ENCODE results near the gene ZNF683.
A peak's percentile ranks its signal among the peaks of the same experiment; 100 is the strongest.

ZNF683 gene

GRCh38 chr1:26408604-26409003 is 36.1 kb upstream of the ZNF683 start:
- peak; percentile 42 to 66 (median 59) for DNase-seq
- H3K4me3 ChIP-seq (ENCODE audit: insufficient read depth, low read depth, low read length, poor library complexity, severe bottlenecking): no peak overlapping the region
- H3K9me3 ChIP-seq (ENCODE audit: control insufficient read depth, low read length): no peaks in the 10 kb centered on the region
- H3K27ac ChIP-seq (ENCODE audit: insufficient read depth, low read length, poor library complexity, severe bottlenecking): no peak overlapping the region
- H3K4me1 ChIP-seq (ENCODE audit: control insufficient read depth, insufficient read depth, low read length, poor library complexity, severe bottlenecking): peaks cover 20% of the 10 kb centered on the region
- H3K27me3 ChIP-seq (replicated peaks; ENCODE audit: control insufficient read depth, insufficient read depth, low read length, poor library complexity, severe bottlenecking): peaks cover 27% of the 10 kb centered on the region
- no peaks in the 10 kb centered on the region for H3K36me3 ChIP-seq (ENCODE audit: control insufficient read depth, insufficient read depth, low read length)

- H3K27ac ChIP-seq (ENCODE audit: insufficient read depth, low read length, poor library complexity, severe bottlenecking): no peak overlapping the region
- no peaks in the 10 kb centered on the region for H3K9me3 ChIP-seq (ENCODE audit: control insufficient read depth, low read length)
- H3K4me1 ChIP-seq (ENCODE audit: control insufficient read depth, insufficient read depth, low read length, poor library complexity, severe bottlenecking): peaks cover 14% of the 10 kb centered on the region
- DNase-seq: no peak
- peaks cover 2% of the 10 kb centered on the region for H3K27me3 ChIP-seq (replicated peaks; ENCODE audit: control insufficient read depth, insufficient read depth, low read length, poor library complexity, severe bottlenecking)
- no peaks in the 10 kb centered on the region for H3K36me3 ChIP-seq (ENCODE audit: control insufficient read depth, insufficient read depth, low read length)
- no peak overlapping the region for H3K4me3 ChIP-seq (ENCODE audit: insufficient read depth, low read depth, low read length, poor library complexity, severe bottlenecking)
These were observed 32.8 kb upstream of the ZNF683 start for GRCh38 chr1:26405281-26405915.

GRCh38 chr1:26404641-26405040 is 32.1 kb upstream of the ZNF683 start:
- DNase-seq: no peak
- no peak overlapping the region for H3K4me3 ChIP-seq (ENCODE audit: insufficient read depth, low read depth, low read length, poor library complexity, severe bottlenecking)
- H3K27me3 ChIP-seq (replicated peaks; ENCODE audit: control insufficient read depth, insufficient read depth, low read length, poor library complexity, severe bottlenecking): no peaks in the 10 kb centered on the region
- H3K36me3 ChIP-seq (ENCODE audit: control insufficient read depth, insufficient read depth, low read length): no peaks in the 10 kb centered on the region
- H3K9me3 ChIP-seq (ENCODE audit: control insufficient read depth, low read length): no peaks in the 10 kb centered on the region
- peaks cover 11% of the 10 kb centered on the region for H3K4me1 ChIP-seq (ENCODE audit: control insufficient read depth, insufficient read depth, low read length, poor library complexity, severe bottlenecking)
- H3K27ac ChIP-seq (ENCODE audit: insufficient read depth, low read length, poor library complexity, severe bottlenecking): no peak overlapping the region

- peaks cover under 1% of the 10 kb centered on the region for H3K4me1 ChIP-seq (ENCODE audit: control insufficient read depth, insufficient read depth, low read length, poor library complexity, severe bottlenecking)
- DNase-seq: no peak
These were observed 31.1 kb upstream of the ZNF683 start for GRCh38 chr1:26403656-26404055.

GRCh38 chr1:26401891-26402290 is 29.3 kb upstream of the ZNF683 start:
- H3K27ac ChIP-seq (ENCODE audit: insufficient read depth, low read length, poor library complexity, severe bottlenecking): no peak overlapping the region
- H3K36me3 ChIP-seq (ENCODE audit: control insufficient read depth, insufficient read depth, low read length): no peaks in the 10 kb centered on the region
- DNase-seq: no peak
- H3K4me1 ChIP-seq (ENCODE audit: control insufficient read depth, insufficient read depth, low read length, poor library complexity, severe bottlenecking): no peaks in the 10 kb centered on the region
- no peaks in the 10 kb centered on the region for H3K27me3 ChIP-seq (replicated peaks; ENCODE audit: control insufficient read depth, insufficient read depth, low read length, poor library complexity, severe bottlenecking)
- no peak overlapping the region for H3K4me3 ChIP-seq (ENCODE audit: insufficient read depth, low read depth, low read length, poor library complexity, severe bottlenecking)
- no peaks in the 10 kb centered on the region for H3K9me3 ChIP-seq (ENCODE audit: control insufficient read depth, low read length)

More at GRCh38 chr1:26403656-26404055, 31.1 kb upstream of the ZNF683 start:
- Histone ChIP-seq H3K4me3 (ENCODE audit: insufficient read depth, low read depth, low read length, poor library complexity, severe bottlenecking) (no peak overlapping the region), H3K36me3 (ENCODE audit: control insufficient read depth, insufficient read depth, low read length) (no peaks in the 10 kb centered on the region), H3K27ac (ENCODE audit: insufficient read depth, low read length, poor library complexity, severe bottlenecking) (no peak overlapping the region), H3K27me3 (replicated peaks; ENCODE audit: control insufficient read depth, insufficient read depth, low read length, poor library complexity, severe bottlenecking) (no peaks in the 10 kb centered on the region), H3K9me3 (ENCODE audit: control insufficient read depth, low read length) (no peaks in the 10 kb centered on the region)

GRCh38 chr1:26399034-26399433 is 26.5 kb upstream of the ZNF683 start:
- no peaks in the 10 kb centered on the region for H3K27me3 ChIP-seq (replicated peaks; ENCODE audit: control insufficient read depth, insufficient read depth, low read length, poor library complexity, severe bottlenecking)
- H3K9me3 ChIP-seq (ENCODE audit: control insufficient read depth, low read length): no peaks in the 10 kb centered on the region
- H3K36me3 ChIP-seq (ENCODE audit: control insufficient read depth, insufficient read depth, low read length): no peaks in the 10 kb centered on the region
- no peak overlapping the region for H3K27ac ChIP-seq (ENCODE audit: insufficient read depth, low read length, poor library complexity, severe bottlenecking)
- DNase-seq: no peak
- no peak overlapping the region for H3K4me3 ChIP-seq (ENCODE audit: insufficient read depth, low read depth, low read length, poor library complexity, severe bottlenecking)
- H3K4me1 ChIP-seq (ENCODE audit: control insufficient read depth, insufficient read depth, low read length, poor library complexity, severe bottlenecking): no peaks in the 10 kb centered on the region

GRCh38 chr1:26395754-26396153 is 23.2 kb upstream of the ZNF683 start:
- H3K9me3 ChIP-seq (ENCODE audit: control insufficient read depth, low read length): no peaks in the 10 kb centered on the region
- H3K27me3 ChIP-seq (replicated peaks; ENCODE audit: control insufficient read depth, insufficient read depth, low read length, poor library complexity, severe bottlenecking): no peaks in the 10 kb centered on the region
- H3K4me3 ChIP-seq (ENCODE audit: insufficient read depth, low read depth, low read length, poor library complexity, severe bottlenecking): no peak overlapping the region
- no peaks in the 10 kb centered on the region for H3K36me3 ChIP-seq (ENCODE audit: control insufficient read depth, insufficient read depth, low read length)
- H3K4me1 ChIP-seq (ENCODE audit: control insufficient read depth, insufficient read depth, low read length, poor library complexity, severe bottlenecking): no peaks in the 10 kb centered on the region
- no peak for DNase-seq
- H3K27ac ChIP-seq (ENCODE audit: insufficient read depth, low read length, poor library complexity, severe bottlenecking): no peak overlapping the region

GRCh38 chr1:26391450-26391849 is 18.9 kb upstream of the ZNF683 start:
- no peaks in the 10 kb centered on the region for H3K36me3 ChIP-seq (ENCODE audit: control insufficient read depth, insufficient read depth, low read length)
- peak; percentile 8 to 41 (median 22) for DNase-seq
- no peak overlapping the region for H3K4me3 ChIP-seq (ENCODE audit: insufficient read depth, low read depth, low read length, poor library complexity, severe bottlenecking)
- no peak overlapping the region for H3K27ac ChIP-seq (ENCODE audit: insufficient read depth, low read length, poor library complexity, severe bottlenecking)
- no peaks in the 10 kb centered on the region for H3K9me3 ChIP-seq (ENCODE audit: control insufficient read depth, low read length)
- H3K27me3 ChIP-seq (replicated peaks; ENCODE audit: control insufficient read depth, insufficient read depth, low read length, poor library complexity, severe bottlenecking): no peaks in the 10 kb centered on the region
- no peaks in the 10 kb centered on the region for H3K4me1 ChIP-seq (ENCODE audit: control insufficient read depth, insufficient read depth, low read length, poor library complexity, severe bottlenecking)

GRCh38 chr1:26389604-26390247 is 17.2 kb upstream of the ZNF683 start:
- no peaks in the 10 kb centered on the region for H3K36me3 ChIP-seq (ENCODE audit: control insufficient read depth, insufficient read depth, low read length)
- H3K27me3 ChIP-seq (replicated peaks; ENCODE audit: control insufficient read depth, insufficient read depth, low read length, poor library complexity, severe bottlenecking): no peaks in the 10 kb centered on the region
- no peak overlapping the region for H3K4me3 ChIP-seq (ENCODE audit: insufficient read depth, low read depth, low read length, poor library complexity, severe bottlenecking)
- H3K9me3 ChIP-seq (ENCODE audit: control insufficient read depth, low read length): no peaks in the 10 kb centered on the region
- peaks cover 12% of the 10 kb centered on the region for H3K4me1 ChIP-seq (ENCODE audit: control insufficient read depth, insufficient read depth, low read length, poor library complexity, severe bottlenecking)
- H3K27ac ChIP-seq (ENCODE audit: insufficient read depth, low read length, poor library complexity, severe bottlenecking): no peak overlapping the region
- no peak for DNase-seq

- H3K27ac ChIP-seq (ENCODE audit: insufficient read depth, low read length, poor library complexity, severe bottlenecking): no peak overlapping the region
- no peaks in the 10 kb centered on the region for H3K27me3 ChIP-seq (replicated peaks; ENCODE audit: control insufficient read depth, insufficient read depth, low read length, poor library complexity, severe bottlenecking)
- no peak overlapping the region for H3K4me3 ChIP-seq (ENCODE audit: insufficient read depth, low read depth, low read length, poor library complexity, severe bottlenecking)
- DNase-seq: no peak
- no peaks in the 10 kb centered on the region for H3K36me3 ChIP-seq (ENCODE audit: control insufficient read depth, insufficient read depth, low read length)
- no peaks in the 10 kb centered on the region for H3K9me3 ChIP-seq (ENCODE audit: control insufficient read depth, low read length)
- peaks cover 15% of the 10 kb centered on the region for H3K4me1 ChIP-seq (ENCODE audit: control insufficient read depth, insufficient read depth, low read length, poor library complexity, severe bottlenecking)
These were observed 16.4 kb upstream of the ZNF683 start for GRCh38 chr1:26388791-26389445.

All from effector memory CD4-positive, alpha-beta T cell (primary cell).